HCT116 (cell line): ENCODE measurements around the gene RNF114. TPM values are rescaled to one million over a fixed set of nuclear protein-coding genes. Genes with fewer than 3 reads are reported as not detected.

Experiments
- ATAC-seq: fragments of 200-7000 bp; cut with Tn5 transposase; 2 replicates; pipeline ENCODE4 v1.9.1; 2020; ENCODE audit warnings: mild to moderate bottlenecking, moderate library complexity
- BruUV-seq: library from RNA; stranded (reverse); fragments of 400-500 nt; replicated peaks from 2 replicates; lab custom pipeline; 2021; lab: Mats Ljungman, UMichigan
- CTCF ChIA-PET: fragments of 300-600 bp; sonication (Branson Sonifier 250); formaldehyde crosslinking; loops from one replicate; lab custom pipeline; 2021; ENCODE audit warnings: antibody characterized with exemption; lab: Charles Lee
- POLR2A ChIA-PET: fragments of 300-600, 350-600 bp; sonication (Branson Sonifier 250); formaldehyde crosslinking; loops from one replicate; lab custom pipeline; 2021; ENCODE audit warnings: antibody characterized with exemption; lab: Charles Lee
- RAD21 ChIA-PET, 2 experiments: fragments of 300-600 bp; sonication (Branson Sonifier 250); formaldehyde crosslinking; loops; one replicate each; lab custom pipeline; 2023; ENCODE audit warnings: low total read pairs in 2 of 2; ENCODE audit not compliant: uncharacterized antibody in 2 of 2, unreplicated experiment in 2 of 2, low non-redundant PET in 1 of 2; lab: Charles Lee
- DNase-seq: peaks from one replicate; pipeline ENCODE4 v3.0.0-alpha.2; 2010; ENCODE audit warnings: low read depth, low spot score
- H2AFZ ChIP-seq: fragments of 200-600 bp; shearing (Covaris generic), sonication (generic); 2 replicates; pipeline ENCODE4 v1.6.1; 2017; ENCODE audit warnings: low read depth, mixed run types, mixed read lengths, antibody characterized with exemption, low read length; ENCODE audit not compliant: poor library complexity, severe bottlenecking
- H3K27ac ChIP-seq: 2 replicates; pipeline ENCODE4 v1.5.1; 2012; ENCODE audit warnings: low read depth, low read length
- H3K27me3 ChIP-seq: fragments of 200-600 bp; sonication (generic); 2 replicates; pipeline ENCODE4 v1.6.1; 2016; ENCODE audit warnings: mixed run types, low read length, mixed read lengths; ENCODE audit not compliant: insufficient read depth
- H3K36me3 ChIP-seq, 2 experiments: fragments of 200-500 bp in 1 of 2; fragments of 200-600 bp in 1 of 2; sonication (Bioruptor generic) in 1 of 2; sonication (generic) in 1 of 2; 2 replicates each; pipeline versions ENCODE4 v1.5.1 to v1.6.1; 2014 to 2016; ENCODE audit warnings: low read length in 2 of 2, inconsistent platforms in 1 of 2, mixed read lengths in 1 of 2, mixed run types in 1 of 2; ENCODE audit not compliant: insufficient read depth in 2 of 2, control insufficient read depth in 1 of 2
- H3K4me1 ChIP-seq, 2 experiments: fragments of 200-600 bp in 1 of 2; sonication (generic) in 1 of 2; 2 replicates each; pipeline versions ENCODE4 v1.5.1 to v1.6.1; 2012 to 2017; ENCODE audit warnings: low read length in 2 of 2, inconsistent platforms in 1 of 2, mild to moderate bottlenecking in 1 of 2, mixed read lengths in 1 of 2, mixed run types in 1 of 2, moderate library complexity in 1 of 2; ENCODE audit not compliant: insufficient read depth in 2 of 2, control insufficient read depth in 1 of 2
- H3K4me2 ChIP-seq: fragments of 200-600 bp; sonication (generic); 2 replicates; pipeline ENCODE4 v1.6.1; 2017; ENCODE audit warnings: mixed run types, low read length, mixed read lengths
- H3K4me3 ChIP-seq, 2 experiments: fragments of 200-600 bp in 1 of 2; sonication (generic) in 1 of 2; replicated peaks in 1 of 2; 2 replicates each; pipeline ENCODE4 v1.5.1; 2011 to 2016; ENCODE audit warnings: low read length in 2 of 2, control low read depth in 1 of 2, low read depth in 1 of 2, mild to moderate bottlenecking in 1 of 2, mixed read lengths in 1 of 2, mixed run types in 1 of 2
- H3K79me2 ChIP-seq: fragments of 200-600 bp; sonication (generic); 2 replicates; pipeline ENCODE4 v1.6.1; 2017; ENCODE audit warnings: mild to moderate bottlenecking, mixed run types, low read length, moderate library complexity, mixed read lengths; ENCODE audit not compliant: insufficient read depth
- H3K9ac ChIP-seq: fragments of 200-600 bp; sonication (generic); 2 replicates; pipeline ENCODE4 v1.6.1; 2016; ENCODE audit warnings: low read length, mixed read lengths
- H3K9me2 ChIP-seq: fragments of 200-600 bp; sonication (generic), shearing (Covaris generic); 2 replicates; pipeline ENCODE4 v1.6.1; 2017; ENCODE audit warnings: mixed run types, mild to moderate bottlenecking, moderate library complexity; ENCODE audit not compliant: insufficient read depth
- H3K9me3 ChIP-seq, 2 experiments: fragments of 200-500 bp in 1 of 2; fragments of 200-600 bp in 1 of 2; sonication (Bioruptor generic) in 1 of 2; sonication (generic) in 1 of 2; 2 replicates each; pipeline ENCODE4 v1.6.1; 2014 to 2017; ENCODE audit warnings: low read length in 2 of 2, mixed read lengths in 2 of 2, inconsistent platforms in 1 of 2, low read depth in 1 of 2, mild to moderate bottlenecking in 1 of 2, mixed run types in 1 of 2, moderate library complexity in 1 of 2; ENCODE audit not compliant: control insufficient read depth in 1 of 2, insufficient read depth in 1 of 2
- H4K20me1 ChIP-seq: fragments of 200-600 bp; sonication (generic), shearing (Covaris generic); 2 replicates; pipeline ENCODE4 v1.6.1; 2017; ENCODE audit warnings: mixed run types, mild to moderate bottlenecking, moderate library complexity; ENCODE audit not compliant: insufficient read depth
- CBX3 ChIP-seq: IDR thresholded peaks from 2 replicates; pipeline ENCODE4 v1.6.1; 2012; ENCODE audit warnings: low read depth
- CEBPB ChIP-seq: IDR thresholded peaks from 2 replicates; pipeline ENCODE4 v1.6.1; 2012; ENCODE audit warnings: low read depth
- EGR1 ChIP-seq: IDR thresholded peaks from 2 replicates; pipeline ENCODE4 v1.6.1; 2012; ENCODE audit warnings: low read depth
- ELF1 ChIP-seq: IDR thresholded peaks from 2 replicates; pipeline ENCODE4 v1.6.1; 2012; ENCODE audit warnings: low read depth, borderline replicate concordance
- EZH2 ChIP-seq: fragments of 200-600 bp; sonication (generic); IDR thresholded peaks from 2 replicates; pipeline ENCODE4 v1.6.1; 2017; ENCODE audit warnings: antibody characterized with exemption, mixed run types
- EZH2phosphoT487 ChIP-seq: fragments of 200-600 bp; IDR thresholded peaks from 2 replicates; pipeline ENCODE4 v1.6.1; 2018; ENCODE audit warnings: antibody characterized with exemption, borderline replicate concordance
- FOSL1 ChIP-seq: IDR thresholded peaks from 2 replicates; pipeline ENCODE4 v1.6.1; 2012; ENCODE audit warnings: low read depth
- JUND ChIP-seq: IDR thresholded peaks from 2 replicates; pipeline ENCODE4 v1.6.1; 2012
- POLR2A ChIP-seq: IDR thresholded peaks from 2 replicates; pipeline ENCODE4 v1.7.0; 2011; ENCODE audit warnings: borderline replicate concordance; ENCODE audit not compliant: insufficient read depth, insufficient read length; ENCODE audit errors: extremely low read depth
- SIN3A ChIP-seq: IDR thresholded peaks from 2 replicates; pipeline ENCODE4 v1.6.1; 2012; ENCODE audit warnings: low read depth
- SP1 ChIP-seq: IDR thresholded peaks from 2 replicates; pipeline ENCODE4 v1.6.1; 2012; ENCODE audit warnings: low read depth
- TCF7L2 ChIP-seq: IDR thresholded peaks from 2 replicates; pipeline ENCODE4 v1.7.0; 2011; ENCODE audit warnings: borderline replicate concordance, inconsistent platforms; ENCODE audit not compliant: insufficient read depth, insufficient read length; ENCODE audit errors: extremely low read depth
- YY1 ChIP-seq: IDR thresholded peaks from 2 replicates; pipeline ENCODE4 v1.6.1; 2011; ENCODE audit warnings: low read length, low read depth, moderate library complexity, mild to moderate bottlenecking; ENCODE audit not compliant: insufficient replicate concordance; ENCODE audit errors: extremely low read depth
- ZFX ChIP-seq: fragments of 450-650 bp; IDR thresholded peaks from 2 replicates; pipeline ENCODE4 v1.6.1; 2017
- ZNF274 ChIP-seq: fragments of 200-500 bp; sonication (Bioruptor generic); IDR thresholded peaks from 2 replicates; pipeline ENCODE4 v1.6.1; 2014; ENCODE audit warnings: mild to moderate bottlenecking, low read depth, low read length, inconsistent platforms
- intact Hi-C: fragments of 100-400 bp; cut with micrococcal nuclease; formaldehyde crosslinking; loops from 2 replicates; pipeline ENCODE4 v1.10.0; 2022
- total RNA-seq: library from RNA; stranded (reverse); gene quantifications from one replicate; pipeline ENCODE4 v1.2.1, GENCODE V29; 2021; ENCODE audit not compliant: unreplicated experiment
- TF ChIP-seq, protein P1 (sequence below): IDR thresholded peaks from 2 replicates; pipeline ENCODE4 v1.6.1; 2012
- TF ChIP-seq, protein P2 (sequence below): IDR thresholded peaks from 2 replicates; pipeline ENCODE4 v1.6.1; 2012
- TF ChIP-seq, protein P3 (sequence below): IDR thresholded peaks from 2 replicates; pipeline ENCODE4 v1.6.1; 2012; ENCODE audit warnings: low read depth
- TF ChIP-seq, protein P4 (sequence below), 3 experiments: fragments of 200-600 bp in 1 of 3; sonication (generic) in 1 of 3; IDR thresholded peaks in 2 of 3; conservative IDR thresholded peaks in 1 of 3; 2 replicates each; pipeline ENCODE4 v1.5.1; 2012 to 2017; ENCODE audit warnings: low read depth in 2 of 3, low read length in 2 of 3, antibody characterized with exemption in 1 of 3, borderline replicate concordance in 1 of 3, control low read depth in 1 of 3, mild to moderate bottlenecking in 1 of 3, mixed read lengths in 1 of 3, mixed run types in 1 of 3, moderate library complexity in 1 of 3; ENCODE audit not compliant: insufficient read depth in 1 of 3
- TF ChIP-seq, protein P5 (sequence below): IDR thresholded peaks from 2 replicates; pipeline ENCODE4 v1.6.1; 2011; ENCODE audit warnings: mild to moderate bottlenecking, low read length, moderate library complexity; ENCODE audit not compliant: insufficient replicate concordance; ENCODE audit errors: extremely low read depth

The RNF114 gene
- total RNA-seq, 1 experiment from 2014 or later = 66.8 TPM

DNA sequence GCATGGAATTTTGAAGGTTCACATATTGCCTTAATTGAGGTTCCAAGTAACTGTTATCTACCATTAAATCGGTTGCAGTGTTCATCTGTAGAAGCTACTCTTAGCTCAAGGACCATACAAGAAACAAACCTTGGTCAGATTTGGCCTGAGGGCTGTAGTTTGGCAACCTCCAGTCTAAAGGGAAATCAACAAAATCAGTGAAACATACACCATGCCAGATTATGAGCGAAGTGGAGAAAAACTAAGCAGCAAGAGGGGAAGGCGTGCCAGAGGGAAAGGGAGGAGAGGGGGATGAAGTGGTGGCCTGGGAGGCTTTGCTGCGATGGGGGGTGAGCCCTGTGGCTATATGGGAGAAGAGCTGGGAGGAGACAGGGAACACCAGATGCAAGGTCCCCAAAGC, 37.8 kb downstream of the RNF114 start:
- ATAC-seq = no peak
- POLR2A ChIA-PET = no interaction called here
- H3K9me2 ChIP-seq = no peaks in the 10 kb centered on the region
- no peak overlapping the region for H3K27ac ChIP-seq
- H3K4me3 ChIP-seq = no peak overlapping the region
- BruUV-seq = no TSS peak
- no peaks in the 10 kb centered on the region for H3K36me3 ChIP-seq
- RAD21 ChIA-PET = no interaction called here
- no peaks in the 10 kb centered on the region for H3K79me2 ChIP-seq
- no peak overlapping the region for H3K4me2 ChIP-seq
- TF ChIP-seq TCF7L2 = no peak
- TF ChIP-seq, protein P1, sequence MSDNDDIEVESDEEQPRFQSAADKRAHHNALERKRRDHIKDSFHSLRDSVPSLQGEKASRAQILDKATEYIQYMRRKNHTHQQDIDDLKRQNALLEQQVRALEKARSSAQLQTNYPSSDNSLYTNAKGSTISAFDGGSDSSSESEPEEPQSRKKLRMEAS = no peak
- no peak for TF ChIP-seq EGR1
- TF ChIP-seq CEBPB = no peak
- no peak for TF ChIP-seq EZH2phosphoT487
- TF ChIP-seq CBX3 = no peak
- TF ChIP-seq, protein P2, sequence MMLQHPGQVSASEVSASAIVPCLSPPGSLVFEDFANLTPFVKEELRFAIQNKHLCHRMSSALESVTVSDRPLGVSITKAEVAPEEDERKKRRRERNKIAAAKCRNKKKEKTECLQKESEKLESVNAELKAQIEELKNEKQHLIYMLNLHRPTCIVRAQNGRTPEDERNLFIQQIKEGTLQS = no peak
- no peak for TF ChIP-seq ZNF274
- no peak for TF ChIP-seq POLR2A
- TF ChIP-seq, protein P3, sequence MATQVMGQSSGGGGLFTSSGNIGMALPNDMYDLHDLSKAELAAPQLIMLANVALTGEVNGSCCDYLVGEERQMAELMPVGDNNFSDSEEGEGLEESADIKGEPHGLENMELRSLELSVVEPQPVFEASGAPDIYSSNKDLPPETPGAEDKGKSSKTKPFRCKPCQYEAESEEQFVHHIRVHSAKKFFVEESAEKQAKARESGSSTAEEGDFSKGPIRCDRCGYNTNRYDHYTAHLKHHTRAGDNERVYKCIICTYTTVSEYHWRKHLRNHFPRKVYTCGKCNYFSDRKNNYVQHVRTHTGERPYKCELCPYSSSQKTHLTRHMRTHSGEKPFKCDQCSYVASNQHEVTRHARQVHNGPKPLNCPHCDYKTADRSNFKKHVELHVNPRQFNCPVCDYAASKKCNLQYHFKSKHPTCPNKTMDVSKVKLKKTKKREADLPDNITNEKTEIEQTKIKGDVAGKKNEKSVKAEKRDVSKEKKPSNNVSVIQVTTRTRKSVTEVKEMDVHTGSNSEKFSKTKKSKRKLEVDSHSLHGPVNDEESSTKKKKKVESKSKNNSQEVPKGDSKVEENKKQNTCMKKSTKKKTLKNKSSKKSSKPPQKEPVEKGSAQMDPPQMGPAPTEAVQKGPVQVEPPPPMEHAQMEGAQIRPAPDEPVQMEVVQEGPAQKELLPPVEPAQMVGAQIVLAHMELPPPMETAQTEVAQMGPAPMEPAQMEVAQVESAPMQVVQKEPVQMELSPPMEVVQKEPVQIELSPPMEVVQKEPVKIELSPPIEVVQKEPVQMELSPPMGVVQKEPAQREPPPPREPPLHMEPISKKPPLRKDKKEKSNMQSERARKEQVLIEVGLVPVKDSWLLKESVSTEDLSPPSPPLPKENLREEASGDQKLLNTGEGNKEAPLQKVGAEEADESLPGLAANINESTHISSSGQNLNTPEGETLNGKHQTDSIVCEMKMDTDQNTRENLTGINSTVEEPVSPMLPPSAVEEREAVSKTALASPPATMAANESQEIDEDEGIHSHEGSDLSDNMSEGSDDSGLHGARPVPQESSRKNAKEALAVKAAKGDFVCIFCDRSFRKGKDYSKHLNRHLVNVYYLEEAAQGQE = no peak
- TF ChIP-seq, protein P4, sequence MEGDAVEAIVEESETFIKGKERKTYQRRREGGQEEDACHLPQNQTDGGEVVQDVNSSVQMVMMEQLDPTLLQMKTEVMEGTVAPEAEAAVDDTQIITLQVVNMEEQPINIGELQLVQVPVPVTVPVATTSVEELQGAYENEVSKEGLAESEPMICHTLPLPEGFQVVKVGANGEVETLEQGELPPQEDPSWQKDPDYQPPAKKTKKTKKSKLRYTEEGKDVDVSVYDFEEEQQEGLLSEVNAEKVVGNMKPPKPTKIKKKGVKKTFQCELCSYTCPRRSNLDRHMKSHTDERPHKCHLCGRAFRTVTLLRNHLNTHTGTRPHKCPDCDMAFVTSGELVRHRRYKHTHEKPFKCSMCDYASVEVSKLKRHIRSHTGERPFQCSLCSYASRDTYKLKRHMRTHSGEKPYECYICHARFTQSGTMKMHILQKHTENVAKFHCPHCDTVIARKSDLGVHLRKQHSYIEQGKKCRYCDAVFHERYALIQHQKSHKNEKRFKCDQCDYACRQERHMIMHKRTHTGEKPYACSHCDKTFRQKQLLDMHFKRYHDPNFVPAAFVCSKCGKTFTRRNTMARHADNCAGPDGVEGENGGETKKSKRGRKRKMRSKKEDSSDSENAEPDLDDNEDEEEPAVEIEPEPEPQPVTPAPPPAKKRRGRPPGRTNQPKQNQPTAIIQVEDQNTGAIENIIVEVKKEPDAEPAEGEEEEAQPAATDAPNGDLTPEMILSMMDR (IDR thresholded peaks at IDR 0.05 in 2 of 3, conservative IDR thresholded peaks at IDR 0.05 in 1 of 3; ENCODE audit: borderline replicate concordance in 1 of 3, insufficient read depth in 1 of 3, low read depth in 2 of 3, low read length in 2 of 3) = no peak
- TF ChIP-seq, protein P5, sequence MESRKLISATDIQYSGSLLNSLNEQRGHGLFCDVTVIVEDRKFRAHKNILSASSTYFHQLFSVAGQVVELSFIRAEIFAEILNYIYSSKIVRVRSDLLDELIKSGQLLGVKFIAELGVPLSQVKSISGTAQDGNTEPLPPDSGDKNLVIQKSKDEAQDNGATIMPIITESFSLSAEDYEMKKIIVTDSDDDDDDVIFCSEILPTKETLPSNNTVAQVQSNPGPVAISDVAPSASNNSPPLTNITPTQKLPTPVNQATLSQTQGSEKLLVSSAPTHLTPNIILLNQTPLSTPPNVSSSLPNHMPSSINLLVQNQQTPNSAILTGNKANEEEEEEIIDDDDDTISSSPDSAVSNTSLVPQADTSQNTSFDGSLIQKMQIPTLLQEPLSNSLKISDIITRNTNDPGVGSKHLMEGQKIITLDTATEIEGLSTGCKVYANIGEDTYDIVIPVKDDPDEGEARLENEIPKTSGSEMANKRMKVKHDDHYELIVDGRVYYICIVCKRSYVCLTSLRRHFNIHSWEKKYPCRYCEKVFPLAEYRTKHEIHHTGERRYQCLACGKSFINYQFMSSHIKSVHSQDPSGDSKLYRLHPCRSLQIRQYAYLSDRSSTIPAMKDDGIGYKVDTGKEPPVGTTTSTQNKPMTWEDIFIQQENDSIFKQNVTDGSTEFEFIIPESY = no peak
- no peak for TF ChIP-seq ELF1
- no peak for TF ChIP-seq EZH2
- TF ChIP-seq FOSL1 = no peak
- TF ChIP-seq ZFX = no peak
- TF ChIP-seq YY1 = no peak
- TF ChIP-seq SIN3A = no peak
- TF ChIP-seq SP1 = no peak
- TF ChIP-seq JUND = no peak
- DNase-seq = no peak
- CTCF ChIA-PET = interaction anchor here (1.5 to 1.6 kb wide), 2 partner anchors 9 to 97 kb away, joined by 3 to 6 read pairs; no protein-coding TSS in a partner anchor
- H3K9ac ChIP-seq = no peak overlapping the region
- no peaks in the 10 kb centered on the region for H3K9me3 ChIP-seq
- H2AFZ ChIP-seq = no peak overlapping the region
- no peaks in the 10 kb centered on the region for H4K20me1 ChIP-seq
- intact Hi-C loops = loop anchor here (10.0 kb wide), 2 partner anchors 491 to 601 kb away; no protein-coding TSS in a partner anchor
- peaks cover 6 to 18% of the 10 kb centered on the region in 2 experiments; a peak in 3 of 4 replicates for H3K4me1 ChIP-seq
- no peaks in the 10 kb centered on the region for H3K27me3 ChIP-seq
